IPS DF 4.7 (cell line): ENCODE measurements around the gene COX4I2.

Experiments
- DNase-seq: peaks from one replicate; pipeline ENCODE4 v3.0.0-alpha.2; 2013; ENCODE audit warnings: low spot score; ENCODE audit errors: extremely low read depth

Gene COX4I2

GRCh38 chr20:31675828-31676608 lies 38.3 kb downstream of the COX4I2 start:
- no peak for DNase-seq

DNA sequence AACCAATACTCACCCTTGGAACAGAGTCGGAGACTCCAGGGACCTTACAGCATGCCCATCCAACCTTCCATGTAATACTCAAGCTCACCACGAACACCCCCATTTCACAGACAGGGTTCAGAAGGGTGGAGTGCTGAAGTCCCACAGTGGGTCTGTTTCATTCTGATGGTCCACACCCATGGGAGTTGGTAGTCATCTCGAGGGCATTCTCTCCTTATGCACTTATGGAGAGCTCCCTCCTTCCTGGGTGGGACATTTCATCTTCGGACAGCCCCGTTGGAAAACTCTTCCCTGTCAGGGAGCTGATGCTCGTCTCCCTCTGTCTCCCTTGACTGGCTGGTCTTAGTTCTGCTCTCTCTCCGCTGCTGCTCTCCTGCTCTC lies 38.9 kb downstream of the COX4I2 start:
- no peak for DNase-seq

DNA sequence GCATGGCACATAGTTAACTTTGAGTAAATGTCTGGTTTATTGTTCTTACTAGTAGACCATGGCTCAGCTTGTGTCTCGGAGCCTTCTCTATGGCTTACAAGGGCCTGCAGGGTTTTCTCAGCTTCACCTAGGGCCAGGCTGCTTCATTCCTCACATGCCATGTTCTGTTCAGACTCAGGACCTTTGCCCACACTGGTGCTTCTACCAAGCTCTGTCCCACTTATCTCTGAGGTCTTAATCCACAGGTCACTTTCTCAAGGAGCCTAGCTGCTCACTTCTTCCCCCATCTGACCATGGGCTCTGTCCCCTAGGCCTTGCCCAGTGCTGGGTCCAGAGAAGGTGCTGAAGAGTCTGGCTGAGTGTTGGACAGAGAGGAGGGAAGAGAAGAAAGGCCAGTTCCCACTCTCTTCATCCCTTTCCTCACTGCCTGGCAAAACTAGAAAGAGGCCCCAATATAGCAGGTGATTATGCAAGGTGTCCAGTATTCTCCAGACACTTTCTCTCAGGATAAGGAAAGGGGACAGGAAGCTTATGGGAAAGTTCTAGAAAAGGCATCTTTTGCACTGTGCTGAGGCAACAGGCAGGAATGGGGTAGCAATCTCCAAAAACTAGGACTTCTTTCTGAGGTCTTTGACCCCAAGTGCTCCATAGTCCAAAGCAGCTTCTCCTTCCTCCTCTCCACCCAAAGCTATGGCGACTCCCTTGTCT lies 40.0 kb downstream of the COX4I2 start:
- no peak for DNase-seq

- DNase-seq = no peak
Measured at GRCh38 chr20:31678389-31679356, 41.0 kb downstream of the COX4I2 start.

DNA sequence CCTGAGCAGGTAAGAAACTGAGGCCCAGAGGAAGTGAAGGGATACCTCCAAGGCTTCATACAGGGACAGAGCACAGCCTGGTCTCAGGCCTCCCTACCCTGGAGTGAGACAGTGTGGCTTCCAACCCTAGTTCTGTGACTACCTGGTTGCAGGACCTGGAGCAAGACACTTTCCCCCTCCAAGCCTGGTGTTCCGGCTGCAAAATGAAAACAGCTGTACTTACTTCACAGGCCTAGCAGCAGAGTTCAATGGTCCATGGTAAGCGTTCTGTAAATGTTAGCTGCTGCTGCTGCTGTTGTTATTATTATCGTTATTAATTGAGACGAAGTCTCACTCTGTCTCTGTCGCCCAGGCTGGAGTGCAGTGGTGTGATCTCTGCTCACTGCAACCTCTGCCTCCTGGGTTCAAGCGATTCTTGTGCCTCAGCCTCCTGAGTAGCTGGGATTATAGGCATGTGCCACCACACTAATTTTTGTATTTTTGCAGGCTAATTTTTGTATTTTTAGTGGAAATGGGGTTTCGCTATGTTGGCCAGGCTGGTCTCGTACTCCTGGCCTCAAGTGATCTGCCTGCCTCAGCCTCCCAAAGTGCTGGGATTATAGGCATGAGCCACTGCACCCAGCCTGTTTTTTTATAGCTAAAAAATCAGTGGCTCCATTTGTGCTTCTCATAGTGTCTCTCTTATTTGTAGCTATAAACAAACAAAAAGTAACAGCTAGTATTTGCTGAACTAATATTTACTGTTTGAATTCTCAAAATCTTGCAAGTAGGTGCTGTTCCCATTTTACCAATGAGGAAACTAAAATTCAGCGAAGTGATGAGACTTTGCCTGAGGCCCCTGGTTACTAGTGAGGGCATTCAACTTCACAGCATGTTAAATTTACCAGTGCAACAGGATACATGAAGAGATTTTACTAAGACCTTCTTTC lies 41.9 kb downstream of the COX4I2 start:
- no peak for DNase-seq

GRCh38 chr20:31680286-31681127 lies 42.8 kb downstream of the COX4I2 start:
- no peak for DNase-seq

DNA sequence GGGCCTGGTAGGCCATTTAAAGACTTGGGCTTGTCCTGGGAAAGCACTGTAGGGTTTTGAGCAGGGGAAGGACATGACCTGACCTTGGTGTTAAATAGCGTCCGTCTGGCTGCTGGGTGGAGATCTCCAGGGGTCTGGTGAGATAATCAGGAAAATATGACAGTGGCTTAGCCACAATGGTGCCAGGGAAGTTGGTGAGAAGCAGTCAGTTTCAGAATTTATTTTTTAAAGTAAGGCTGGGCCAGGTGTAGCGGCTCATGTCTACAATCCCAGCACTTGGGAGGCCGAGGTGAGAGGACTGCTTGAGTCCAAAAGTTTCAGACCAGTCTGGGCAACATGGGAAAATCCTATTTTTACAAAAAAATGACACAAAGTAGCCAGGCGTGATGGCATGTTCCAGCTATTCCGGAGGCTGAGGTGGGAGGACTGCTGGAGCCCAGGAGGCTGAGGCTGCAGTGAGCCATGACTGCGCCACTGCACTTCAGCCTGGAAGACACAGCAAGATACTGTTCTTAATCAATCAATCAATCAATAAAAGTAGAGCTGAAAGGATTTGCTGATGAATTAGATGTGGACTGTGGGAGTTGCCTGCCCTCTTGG lies 43.5 kb downstream of the COX4I2 start:
- DNase-seq = no peak

DNA sequence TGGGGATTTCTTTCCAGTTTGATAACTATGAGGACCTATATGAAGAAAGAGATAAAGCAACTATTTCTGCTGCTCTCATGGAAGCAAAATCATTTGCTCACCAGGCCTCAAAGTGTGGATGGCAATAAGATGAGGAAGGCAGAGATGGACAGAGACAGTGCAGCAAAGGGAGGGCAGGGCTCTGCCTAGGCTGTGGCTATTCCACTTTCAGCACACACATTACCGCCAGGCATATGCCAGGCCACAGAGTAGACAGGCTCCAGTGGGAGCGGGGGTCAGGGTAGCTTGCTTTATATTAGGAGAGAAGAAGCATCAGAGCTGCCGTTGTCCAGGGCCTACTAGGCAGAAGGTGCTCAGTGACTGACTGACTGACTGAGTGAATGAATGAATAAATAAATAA lies 44.1 kb downstream of the COX4I2 start:
- no peak for DNase-seq

DNA sequence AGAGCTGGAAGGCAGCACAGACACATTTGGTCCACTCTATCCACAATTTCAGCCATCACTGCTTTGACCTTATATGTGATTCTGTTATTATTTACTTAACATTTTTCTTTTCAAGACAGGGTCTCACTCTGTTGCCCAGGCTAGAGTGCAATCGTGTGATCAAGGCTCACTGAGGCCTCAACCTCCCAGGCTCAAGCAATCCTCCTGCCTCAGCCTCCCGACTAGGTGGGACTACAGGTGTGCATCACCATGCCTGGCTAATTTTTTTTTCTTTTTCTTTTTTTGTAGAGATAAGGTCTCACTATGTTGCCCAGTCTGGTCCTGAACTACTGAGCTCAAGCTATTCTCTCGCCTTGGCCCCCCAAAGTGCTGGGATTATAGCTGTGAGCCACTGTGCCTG lies 44.6 kb downstream of the COX4I2 start:
- DNase-seq = no peak

GRCh38 chr20:31682927-31683326 lies 45.2 kb downstream of the COX4I2 start:
- DNase-seq = no peak

DNA sequence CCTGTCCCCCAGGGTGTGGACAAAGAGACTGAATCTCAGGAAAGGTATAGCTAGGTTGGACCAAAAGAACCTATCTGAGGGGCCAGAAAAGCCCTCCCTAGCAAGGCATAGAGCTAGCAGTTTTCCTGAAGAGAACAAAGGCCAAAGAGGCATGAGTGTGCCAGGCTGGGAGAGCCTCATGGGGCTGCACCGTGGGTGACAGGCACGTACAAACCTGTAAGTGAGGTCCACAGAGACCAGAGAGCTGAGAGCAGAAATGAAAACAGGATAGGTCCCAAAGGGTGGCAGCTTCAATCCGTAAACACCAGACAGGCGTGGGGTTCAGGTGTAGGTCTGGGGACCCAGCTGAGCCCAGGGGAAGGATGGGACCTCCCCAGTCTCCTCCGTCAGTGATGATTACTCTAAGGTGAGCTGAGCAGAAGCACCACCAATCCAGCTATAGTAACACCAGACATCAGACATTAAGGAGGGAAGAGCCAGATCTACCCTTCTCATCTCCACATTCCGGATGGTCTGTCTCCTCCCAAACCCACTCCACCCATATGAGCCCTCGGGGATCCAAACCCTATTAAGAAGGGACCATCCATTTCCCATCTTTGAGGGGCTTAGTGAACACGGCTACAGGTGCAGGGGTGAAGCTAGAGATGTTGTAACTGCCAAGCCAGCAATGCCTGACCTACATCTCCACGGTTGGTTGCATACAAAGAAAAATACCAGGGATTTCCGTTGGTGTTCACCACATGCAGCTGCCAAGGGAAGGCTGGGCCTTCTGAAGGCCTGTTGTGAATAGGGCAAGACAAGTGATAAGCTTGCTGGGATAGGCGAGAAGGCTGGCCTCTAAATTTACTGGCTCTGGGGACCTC lies 46.7 kb downstream of the COX4I2 start:
- no peak for DNase-seq

DNA sequence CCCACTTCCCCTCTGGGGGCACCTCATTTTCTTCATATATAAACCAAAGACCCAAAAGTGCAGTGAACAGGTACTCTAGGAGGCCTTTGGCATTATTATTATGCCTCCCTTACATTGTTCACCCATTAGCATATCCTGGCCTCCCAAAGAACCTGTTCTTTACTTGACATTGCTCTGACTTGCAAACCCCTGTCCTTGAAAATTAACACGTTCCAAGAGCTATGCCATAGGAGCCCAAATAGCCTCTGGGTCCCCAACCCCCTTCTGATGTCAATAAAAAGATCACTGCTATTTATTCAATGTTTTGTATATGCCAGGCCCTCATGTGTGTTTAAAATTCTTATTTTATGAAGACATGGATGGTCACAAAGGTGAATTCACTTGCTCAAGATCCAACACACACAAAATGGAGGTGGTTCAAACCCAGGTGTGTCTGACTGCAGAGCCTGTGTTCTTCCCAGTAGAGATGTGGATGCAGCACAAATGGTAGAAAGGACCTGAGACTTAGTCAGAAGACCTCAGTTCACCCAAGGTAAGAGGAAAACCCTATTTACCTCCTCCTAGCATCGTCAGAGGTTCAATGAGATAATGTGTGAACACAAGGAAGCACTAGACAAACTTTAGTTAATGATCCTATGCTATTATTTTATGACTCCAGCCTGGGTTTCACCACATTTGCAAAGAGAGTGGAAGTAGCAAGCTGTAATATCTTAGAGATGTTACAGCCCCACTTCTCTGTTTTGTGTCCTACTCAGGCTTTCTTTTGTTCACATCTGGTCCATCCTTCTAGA lies 48.3 kb downstream of the COX4I2 start:
- no peak for DNase-seq

DNA sequence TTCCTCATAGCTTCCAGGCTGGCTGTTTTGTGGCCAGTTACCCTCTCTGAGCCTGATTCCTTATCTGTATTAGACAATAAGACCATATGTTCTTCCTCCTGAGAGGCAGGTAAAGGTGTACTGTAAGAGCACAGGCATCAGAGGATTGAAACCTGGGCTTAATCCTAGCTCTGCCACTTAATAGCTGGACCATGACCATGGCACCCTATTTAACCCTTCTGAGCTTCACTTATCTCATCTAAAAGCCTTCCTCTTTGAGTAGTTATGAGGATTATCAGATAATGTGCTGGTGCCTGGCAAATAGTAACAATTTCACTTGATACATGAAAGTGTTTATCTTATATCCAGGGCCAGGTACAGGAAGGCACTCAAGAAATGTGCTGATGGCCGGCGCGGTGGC lies 50.1 kb downstream of the COX4I2 start:
- DNase-seq = no peak

DNA sequence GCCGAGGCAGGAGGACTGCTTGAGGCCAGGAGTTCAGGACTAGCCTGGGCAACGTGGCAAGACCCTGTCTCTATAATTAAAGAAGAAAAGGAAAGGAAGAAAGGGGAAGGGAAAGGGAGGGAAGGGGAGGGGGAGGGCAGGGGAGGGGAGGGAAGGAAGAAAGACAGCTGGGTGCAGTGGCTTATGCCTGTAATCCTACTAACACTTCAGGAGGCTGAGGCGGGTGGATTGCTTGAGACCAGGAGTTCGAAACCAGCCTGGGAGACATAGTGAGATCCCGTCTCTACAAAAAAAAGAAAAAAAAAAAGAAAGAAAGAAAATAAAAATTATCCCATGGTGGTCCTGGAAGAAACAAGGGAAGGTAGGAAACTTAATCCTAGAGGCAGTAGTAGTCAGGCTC lies 51.4 kb downstream of the COX4I2 start:
- no peak for DNase-seq

GRCh38 chr20:31690124-31690666 lies 52.5 kb downstream of the COX4I2 start:
- no peak for DNase-seq

- DNase-seq = no peak
Measured at GRCh38 chr20:31691646-31692275, 54.0 kb downstream of the COX4I2 start.

DNA sequence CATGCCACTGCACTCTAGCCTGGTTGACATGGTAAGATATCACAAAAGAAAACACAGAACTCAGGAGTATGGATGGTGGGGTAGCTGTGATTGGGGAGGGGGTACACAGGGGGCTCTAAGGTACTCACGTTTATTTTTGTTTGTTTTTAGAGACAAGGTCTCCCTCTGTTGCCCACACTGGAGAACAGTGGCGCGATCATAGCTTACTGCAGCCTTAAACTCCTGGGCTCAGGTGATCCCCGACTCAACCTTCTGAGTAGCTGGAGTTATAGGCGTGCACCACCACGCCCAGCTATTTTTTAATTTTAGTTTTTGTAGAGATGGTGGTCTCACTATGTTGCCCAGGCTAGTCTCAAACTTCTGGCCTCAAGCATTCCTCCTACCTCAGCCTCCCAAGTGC lies 55.7 kb downstream of the COX4I2 start:
- DNase-seq = no peak
